Measurements from ENCODE around the gene SLC10A6.
A peak's percentile ranks its signal among the peaks of the same experiment; 100 is the strongest.
"Not testable (repeated sequence)": the region's sequence is repeated elsewhere in the genome, so short reads cannot be mapped to it uniquely, and the experiment has no call there.

The SLC10A6 gene, protein sequence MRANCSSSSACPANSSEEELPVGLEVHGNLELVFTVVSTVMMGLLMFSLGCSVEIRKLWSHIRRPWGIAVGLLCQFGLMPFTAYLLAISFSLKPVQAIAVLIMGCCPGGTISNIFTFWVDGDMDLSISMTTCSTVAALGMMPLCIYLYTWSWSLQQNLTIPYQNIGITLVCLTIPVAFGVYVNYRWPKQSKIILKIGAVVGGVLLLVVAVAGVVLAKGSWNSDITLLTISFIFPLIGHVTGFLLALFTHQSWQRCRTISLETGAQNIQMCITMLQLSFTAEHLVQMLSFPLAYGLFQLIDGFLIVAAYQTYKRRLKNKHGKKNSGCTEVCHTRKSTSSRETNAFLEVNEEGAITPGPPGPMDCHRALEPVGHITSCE

DNA sequence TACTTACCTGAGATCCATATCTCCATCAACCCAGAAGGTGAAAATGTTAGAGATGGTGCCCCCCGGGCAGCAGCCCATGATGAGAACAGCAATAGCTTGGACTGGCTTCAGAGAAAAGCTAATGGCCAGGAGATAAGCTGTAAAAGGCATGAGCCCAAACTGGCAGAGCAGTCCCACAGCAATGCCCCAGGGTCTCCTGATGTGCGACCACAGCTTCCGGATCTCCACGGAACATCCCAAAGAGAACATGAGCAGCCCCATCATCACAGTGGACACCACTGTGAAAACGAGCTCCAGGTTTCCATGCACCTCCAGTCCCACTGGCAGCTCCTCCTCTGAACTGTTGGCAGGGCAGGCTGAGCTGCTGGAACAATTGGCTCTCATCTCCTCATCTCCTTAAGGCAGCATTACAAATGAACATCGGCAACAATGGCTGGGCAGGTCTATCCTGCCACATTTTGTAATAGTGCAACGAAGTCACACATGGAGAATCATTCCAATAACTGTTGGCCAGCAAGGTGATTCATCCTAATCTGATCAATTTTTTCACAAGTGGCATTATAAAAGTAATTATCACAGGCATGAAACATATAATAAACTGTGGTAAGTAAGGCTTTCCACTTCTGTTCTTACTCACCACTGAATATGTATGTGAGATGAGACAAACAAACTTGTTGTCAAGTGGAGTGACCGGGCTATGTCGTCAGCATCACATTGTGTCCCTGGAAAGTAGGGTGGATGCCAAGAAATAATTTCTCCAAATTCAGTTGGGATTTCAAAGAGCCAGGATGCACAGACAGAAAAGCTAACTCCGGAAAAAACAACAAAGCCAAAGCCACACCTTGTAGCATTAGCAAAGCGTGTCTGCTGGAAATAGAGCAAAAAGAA, at the start of gene SLC10A6:
SLC10A6 (minus strand) TSS at position 653 of the 888 bp plus-strand sequence; CDS start at position 384, 269 bp downstream.
- no peak for DNase-seq (ENCODE audit: low read depth)

DNA sequence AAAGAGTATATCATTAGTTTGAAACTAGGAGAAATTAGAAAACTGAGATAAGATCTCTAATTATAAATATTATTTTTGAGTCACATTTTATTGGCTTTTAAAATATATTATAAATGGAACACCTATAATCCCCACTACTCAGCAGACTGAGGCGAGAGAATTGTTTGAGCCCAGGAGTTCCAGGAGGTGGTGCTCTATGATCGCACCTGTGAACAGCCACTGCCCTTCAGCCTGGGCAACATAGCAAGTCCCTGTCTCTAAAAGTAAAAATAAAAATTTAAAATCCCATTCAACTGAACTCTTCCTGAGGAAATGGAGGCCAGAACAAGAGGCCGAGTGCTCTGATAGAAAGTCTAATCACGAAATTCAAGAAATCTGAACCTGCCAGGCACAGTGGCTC, 49.4 kb upstream of the SLC10A6 start:
- no peak for DNase-seq (ENCODE audit: low read depth)

DNA sequence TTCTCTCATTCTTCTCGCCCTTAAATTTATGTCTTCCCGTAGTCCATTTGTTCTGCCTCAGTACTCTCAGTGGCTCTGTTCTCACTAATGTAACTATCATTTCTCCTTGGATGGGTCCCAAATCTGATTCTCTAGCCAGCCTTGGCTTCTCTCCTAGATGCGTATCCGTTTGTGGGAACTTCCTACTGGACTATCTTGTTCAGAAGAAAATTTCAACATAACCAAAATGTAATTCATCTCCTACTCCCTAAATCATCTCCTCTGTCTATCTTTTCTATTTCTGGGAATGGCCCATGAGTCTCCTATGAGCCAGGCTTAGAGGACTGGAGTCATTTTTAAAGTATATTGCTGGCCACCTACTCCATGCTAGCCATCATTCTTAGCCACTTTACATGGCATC, 47.4 kb upstream of the SLC10A6 start:
- no peak for DNase-seq (ENCODE audit: low read depth)

DNA sequence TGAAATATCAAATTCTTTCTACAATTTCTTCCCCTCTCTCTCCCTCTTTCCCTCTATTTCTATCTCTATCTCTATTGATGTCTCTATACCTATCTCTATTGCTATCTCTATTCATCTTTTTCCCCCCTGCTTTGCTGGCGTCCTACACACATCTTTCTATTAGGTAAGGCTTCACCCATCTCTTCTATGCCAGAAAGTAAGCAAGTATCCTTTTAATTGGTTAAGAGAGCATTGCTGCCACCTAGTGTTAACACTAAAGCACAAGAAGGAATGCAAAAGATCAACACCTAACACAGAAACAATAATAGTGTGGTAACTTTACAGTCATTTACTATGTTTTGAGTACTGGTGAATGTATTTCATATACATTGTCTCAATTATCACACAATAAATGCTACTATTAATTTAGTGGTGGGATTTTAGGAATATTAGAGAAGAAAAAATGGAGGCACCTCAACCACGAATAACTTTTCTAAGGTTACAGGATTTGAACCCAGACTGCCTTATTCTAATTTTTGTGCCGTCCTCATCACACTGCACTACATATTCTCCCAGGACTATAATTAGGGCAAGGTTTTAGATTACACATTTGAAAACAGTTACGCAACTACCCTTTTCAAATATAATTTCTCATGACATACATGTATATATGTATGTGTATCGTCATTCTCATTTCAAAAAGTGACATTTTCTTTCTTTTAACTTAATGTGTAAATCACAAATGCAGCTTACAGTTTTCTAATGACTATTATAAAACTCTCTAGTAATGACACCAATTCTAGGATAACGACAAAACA, 46.7 kb upstream of the SLC10A6 start:
- peak; percentile 50 for DNase-seq (ENCODE audit: low read depth)

DNA sequence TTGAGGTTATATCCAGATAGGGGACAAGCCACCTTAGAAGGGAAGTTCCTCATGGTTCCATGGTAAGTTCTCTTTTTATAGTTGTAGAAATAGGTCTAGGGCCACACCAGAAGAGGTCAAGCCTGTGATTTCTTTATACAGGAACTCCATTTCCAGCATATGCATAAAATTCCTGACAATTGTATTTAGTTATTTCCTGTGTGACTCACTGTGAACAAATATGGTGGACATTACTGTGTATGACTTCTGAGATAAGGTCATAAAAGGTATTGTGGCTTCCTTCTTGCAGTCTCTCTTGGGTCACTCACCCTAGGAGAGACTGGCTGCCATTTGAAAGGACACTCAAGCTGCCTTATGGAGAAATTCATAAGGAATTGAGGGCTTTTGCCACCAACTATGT, 45.3 kb upstream of the SLC10A6 start:
- no peak for DNase-seq (ENCODE audit: low read depth)

DNA sequence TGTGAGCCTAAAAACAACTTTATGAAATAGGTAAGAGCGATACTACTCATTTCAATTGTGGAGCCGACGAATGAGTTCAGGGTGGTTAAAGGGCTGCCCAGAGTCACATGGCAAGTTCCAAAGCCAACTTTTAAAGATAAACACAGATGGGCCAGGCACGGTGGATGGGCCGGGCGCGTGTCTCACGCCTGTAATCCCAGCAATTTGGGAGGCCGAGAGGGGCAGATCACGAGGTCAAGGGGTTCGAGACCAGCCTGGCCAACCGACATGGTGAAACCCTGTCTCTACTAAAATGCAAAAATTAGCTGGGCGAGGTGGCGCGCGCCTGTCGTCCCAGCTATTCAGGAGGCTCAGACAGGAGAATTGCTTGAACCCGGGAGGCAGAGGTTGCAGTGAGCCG, 44.0 kb upstream of the SLC10A6 start:
- no peak for DNase-seq (ENCODE audit: low read depth)

DNA sequence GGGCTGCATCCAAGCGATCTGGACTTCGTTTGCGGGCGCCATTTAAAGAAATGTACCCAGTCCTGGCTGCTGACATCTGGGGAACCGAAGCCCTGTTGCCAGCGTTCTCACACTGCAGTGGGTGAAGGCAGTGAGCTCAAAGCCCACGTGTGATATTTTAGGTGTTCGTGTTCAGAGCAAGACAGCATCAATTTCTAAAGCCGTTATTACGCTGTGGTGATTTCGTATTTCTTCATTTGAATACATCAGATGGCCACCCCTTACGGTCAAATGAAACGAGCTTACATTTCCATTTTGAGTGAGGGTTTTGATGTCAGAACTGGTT, 43.4 kb upstream of the SLC10A6 start:
- no peak for DNase-seq (ENCODE audit: low read depth)

DNA sequence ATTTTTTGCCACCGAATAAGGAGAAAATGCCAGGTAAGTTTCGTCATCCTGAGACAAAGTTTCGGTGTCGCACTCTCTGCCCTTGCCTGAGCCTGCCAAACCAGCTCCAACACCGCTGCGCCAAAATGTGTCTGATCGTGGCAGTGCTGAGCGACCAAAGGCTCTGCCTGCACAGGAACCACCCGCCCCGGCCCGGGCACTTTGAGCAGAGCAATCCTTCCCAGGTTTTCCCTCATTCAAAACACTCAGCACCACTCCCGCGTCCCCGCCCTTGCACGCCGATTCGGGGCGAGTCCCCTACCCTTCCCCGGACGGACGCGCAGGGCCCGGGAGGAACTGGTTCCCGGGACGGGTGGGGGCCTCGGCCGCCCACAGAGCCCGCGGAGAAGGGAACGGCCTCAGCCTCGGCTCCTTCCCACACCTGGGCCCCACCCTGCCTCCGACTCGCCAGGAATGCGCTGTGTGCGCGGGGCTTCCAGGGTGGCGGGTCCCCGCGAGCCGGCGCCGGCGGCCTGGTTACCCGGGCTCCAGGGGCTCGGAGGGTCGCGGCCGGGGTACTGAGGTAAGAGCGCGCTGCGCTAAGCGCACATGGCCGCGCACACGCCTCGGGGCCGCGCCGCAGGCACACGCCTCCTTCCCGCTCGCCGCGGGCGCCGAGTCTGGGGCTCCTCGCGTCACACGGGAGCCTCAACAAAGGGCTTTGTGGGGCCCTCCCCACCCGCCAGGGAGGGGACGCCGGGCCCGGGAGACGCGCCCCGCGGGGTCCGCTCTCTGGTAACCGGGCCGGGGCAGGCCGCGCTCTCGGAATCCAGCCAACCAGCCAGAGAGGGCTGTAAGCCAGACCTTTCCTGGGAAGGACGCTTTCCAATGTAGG, 42.8 kb upstream of the SLC10A6 start, which contains the start of gene C4orf36:
C4orf36 (minus strand) TSS at position 661 of the 874 bp plus-strand sequence. CDS start 902 bp downstream, outside the sequence.
- no peak for DNase-seq (ENCODE audit: low read depth)

DNA sequence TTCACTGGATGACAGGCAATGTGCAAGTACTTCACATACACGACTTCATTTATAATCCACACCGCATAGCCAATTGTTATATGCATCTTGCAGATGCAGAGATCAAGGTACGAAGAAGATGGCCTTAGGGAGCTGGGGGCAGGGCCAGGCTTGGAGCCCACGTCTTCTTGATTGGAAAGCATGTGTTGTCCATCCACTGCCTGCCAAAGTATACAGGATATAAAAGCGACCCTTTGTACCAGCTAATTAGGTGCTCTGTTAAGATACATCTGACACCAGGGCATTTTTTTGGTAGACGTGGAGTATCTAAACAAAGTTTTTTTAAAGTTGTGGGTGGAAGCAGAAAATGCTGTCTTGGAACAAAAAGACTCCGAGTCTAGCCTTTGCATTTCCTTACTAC, 41.6 kb upstream of the SLC10A6 start:
- no peak for DNase-seq (ENCODE audit: low read depth)

DNA sequence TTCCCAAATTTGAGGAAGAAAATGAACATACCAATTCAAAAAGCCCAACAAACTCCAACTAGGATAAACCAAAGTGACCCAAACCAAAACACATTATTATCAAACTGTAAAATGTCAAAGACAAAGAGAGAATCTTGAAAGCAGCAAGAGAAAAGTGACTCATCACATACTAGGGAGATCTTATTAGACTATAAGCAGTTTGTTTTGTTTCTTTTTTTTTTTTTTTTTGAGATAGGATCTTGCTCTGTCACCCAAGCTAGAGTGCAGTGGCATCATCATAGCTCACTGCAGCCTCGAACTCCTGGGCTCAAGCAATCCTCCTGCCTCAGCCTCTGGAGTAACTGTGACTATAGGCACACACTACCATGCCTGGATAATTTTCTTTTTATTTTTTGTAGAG, 30.5 kb upstream of the SLC10A6 start:
- no peak for DNase-seq (ENCODE audit: low read depth)

DNA sequence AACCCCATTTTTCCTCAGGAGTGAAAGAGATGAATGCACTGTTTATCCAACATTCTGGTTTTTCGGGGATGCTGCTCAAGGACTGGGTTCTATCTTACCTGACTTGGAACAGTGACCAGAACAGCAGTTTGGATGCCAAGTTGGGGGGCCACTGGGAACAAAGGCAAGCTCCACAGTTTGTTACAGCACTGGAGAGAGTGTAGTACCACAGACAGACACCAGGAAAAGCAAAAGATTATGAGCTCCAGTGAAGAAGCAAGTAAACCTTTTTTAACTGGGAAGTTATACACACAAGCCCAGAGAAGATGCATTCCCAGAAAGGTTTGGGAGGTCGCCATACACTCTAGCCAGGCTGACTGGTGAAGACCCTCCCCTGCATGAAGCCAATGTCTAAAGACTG, 29.5 kb upstream of the SLC10A6 start:
- no peak for DNase-seq (ENCODE audit: low read depth)

DNA sequence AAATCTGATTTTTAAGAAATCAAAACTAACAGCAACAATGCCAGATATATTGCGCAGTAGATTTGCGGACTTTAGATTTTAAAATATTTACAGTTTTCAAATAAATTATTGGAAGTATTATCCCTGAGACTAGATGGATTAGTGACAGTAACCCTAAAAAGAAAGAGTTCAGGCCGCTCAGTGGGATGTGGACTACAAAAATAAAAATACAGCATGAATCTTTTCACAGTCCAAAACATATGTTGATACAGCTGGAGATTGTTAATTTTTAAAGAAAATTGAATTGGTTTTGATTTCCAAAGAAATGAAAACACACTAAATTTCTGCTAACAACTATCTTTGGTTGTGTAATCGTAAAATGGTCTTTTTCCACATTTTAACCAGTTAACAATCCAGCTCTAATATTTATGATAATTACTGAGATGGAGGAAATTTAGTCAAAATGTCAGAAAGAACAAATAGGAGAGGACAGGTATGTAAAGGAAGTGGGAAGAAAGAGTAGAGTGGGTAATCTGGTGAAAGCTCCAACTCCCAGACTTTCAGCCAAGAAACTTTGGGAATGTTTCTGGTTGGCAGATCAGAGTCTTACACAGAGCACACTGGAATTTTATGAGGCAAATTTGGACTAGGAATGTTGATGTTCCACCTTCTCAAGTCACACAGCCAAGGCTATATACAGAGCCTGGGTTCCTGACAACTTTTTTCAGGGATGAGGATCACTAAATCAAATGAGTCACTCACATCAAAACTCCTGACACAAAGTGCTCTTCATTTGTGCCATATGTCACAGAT, 27.9 kb upstream of the SLC10A6 start:
- DNase-seq (ENCODE audit: low read depth), result no peak

DNA sequence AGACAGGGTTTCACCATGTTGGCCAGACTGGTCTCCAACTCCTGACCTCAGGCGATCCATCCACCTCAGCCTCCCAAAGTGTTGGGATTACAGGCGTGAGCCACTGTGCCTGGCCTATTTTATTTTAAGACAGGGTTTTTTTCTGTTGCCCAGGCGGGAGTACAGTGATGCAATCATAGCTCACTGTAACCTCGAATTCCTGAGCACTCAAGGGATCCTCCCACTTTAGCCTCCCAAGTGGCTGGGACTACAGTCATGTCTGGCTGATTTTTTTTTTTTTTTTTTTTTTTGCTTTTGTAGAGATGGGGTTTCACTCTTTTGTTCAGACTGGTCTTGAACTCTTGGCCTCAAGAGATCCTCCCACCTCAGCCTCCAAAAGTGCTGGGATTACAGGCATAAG, 26.3 kb upstream of the SLC10A6 start:
- DNase-seq (ENCODE audit: low read depth), result not testable (repeated sequence)

DNA sequence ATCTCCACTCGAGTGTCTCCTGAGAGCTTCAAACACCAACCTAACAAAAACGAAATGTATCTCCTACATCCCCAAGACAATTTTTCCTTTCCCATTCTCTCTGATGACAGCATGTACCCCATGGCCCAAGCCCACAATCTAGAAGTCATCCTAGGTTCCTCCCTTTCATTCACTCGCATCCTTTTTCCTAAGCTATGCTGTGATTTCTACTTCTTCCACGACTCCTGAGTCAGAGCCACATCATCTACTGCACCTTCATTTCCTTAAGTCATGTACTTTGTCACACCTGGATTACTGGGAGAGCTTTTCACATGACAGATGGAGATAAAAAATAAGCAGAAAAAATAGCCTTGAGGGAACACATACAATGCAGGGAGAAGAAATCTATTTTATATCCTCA, 23.0 kb upstream of the SLC10A6 start:
- no peak for DNase-seq (ENCODE audit: low read depth)

DNA sequence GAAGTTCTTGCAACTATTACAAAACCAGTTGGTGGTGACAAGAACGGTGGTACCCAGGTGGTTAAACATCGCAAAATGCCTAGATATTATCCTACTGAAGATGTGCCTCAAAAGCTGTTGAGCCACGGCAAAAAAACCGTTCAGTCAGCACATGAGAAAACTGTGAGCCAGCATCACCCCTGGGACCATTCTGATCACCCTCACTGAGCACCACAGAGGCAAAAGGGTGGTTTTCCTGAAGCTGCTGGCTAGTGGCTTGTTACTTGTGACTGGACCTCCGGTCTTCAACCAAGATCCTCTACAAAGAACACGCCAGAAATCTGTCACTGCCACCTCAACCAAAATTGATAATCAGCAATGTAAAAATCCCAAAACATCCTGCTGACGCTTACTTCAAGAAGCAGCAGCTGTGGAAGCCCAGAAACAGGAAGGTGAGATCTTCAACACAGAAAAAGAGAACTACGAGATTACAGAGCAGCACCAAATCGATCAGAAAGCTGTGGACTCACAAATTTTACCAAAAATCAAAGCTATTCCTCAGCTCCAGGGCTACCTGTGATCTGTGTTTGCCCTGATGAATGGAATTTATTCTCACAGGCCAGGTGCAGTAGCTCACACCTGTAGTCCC, 21.4 kb upstream of the SLC10A6 start:
- no peak for DNase-seq (ENCODE audit: low read depth)

DNA sequence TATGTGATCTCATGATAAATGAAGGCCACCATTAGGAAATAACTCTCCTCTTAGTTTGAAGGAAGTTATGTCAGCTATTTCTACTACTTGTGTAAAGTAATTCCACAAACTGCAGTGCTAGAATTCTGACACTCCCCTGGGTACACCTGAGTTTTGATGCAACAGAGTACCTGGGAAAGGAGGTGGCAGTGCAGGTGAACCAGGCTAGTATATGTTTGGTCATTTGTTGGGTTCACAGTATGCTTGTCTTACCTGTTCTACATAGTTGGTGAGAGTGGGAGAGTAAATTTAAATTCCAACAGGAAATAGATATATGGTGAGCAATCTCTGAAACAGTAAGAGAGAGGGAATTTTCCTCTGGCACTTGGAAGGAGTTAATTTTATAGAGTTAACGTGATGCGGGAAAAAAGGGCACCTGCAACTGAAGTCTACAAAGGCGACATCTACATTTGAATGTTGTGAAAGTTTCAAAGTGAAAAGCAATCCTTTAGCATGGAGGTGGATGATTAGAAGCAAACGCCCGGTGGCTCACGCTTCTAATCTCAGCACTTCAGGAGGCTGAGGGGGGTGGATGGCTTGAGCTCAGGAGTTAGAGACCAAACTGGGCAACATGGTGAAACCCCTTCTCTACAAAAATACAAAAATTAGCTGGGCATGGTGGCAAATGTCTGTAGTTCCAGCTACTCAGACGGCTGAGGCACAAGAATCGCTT, 8.3 kb upstream of the SLC10A6 start:
- DNase-seq (ENCODE audit: low read depth), result no peak

DNA sequence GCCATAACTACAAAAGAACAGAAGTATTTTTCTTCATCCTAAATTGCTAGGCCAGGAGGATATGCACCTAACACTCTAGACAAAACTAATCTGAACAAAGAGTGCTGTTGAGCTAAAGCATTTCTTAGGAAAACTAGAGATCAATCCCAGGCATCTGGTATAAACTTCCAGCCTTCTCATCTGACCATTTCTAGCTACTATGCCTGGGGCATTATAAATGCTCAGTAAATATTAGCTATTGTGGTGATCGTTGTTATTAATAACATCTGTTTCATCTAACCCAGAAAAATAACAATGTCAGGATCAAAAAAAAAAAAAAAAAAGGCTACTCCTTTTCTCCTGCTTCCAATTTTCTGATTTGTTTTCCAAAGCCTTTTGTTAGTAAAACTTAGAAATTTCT, 7.7 kb upstream of the SLC10A6 start:
- no peak for DNase-seq (ENCODE audit: low read depth)

DNA sequence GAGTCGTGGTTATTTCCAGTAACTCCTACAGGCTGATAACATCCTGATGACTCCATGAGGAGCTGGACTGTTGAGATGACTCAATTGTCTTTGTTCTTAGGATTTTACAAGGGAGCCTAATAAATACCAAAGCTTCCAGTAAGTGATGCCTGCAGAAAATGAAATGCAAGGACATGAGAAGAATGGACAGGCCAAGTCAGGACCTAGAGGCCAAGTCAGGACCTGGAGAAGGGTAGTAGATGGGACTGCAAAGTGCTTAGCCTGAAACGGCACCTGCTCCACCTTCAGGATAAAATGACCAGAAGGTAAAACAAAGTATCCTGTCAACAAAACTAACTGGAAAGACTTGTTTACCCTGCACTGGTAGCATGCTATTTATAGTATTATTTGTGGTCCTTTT, 6.4 kb upstream of the SLC10A6 start:
- DNase-seq (ENCODE audit: low read depth), result peak; percentile 50

DNA sequence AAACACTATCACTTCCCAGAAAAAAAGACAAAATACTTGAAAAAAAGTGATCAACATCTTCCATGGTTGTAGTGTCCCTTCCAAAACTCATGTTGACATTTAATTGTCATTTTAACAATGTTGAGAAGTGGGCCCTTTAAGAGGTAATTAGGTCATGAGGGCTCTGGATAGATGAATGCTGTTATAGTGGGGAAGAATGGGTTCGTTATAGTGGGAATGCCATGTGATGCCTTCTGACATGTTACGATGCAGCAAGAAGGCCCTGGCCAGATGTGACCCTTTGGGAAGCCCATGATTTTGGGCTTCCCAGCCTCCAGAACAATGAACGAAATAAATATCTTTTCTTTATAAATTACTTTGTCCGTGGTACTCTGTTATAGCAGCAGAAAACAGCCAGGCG, 4.0 kb upstream of the SLC10A6 start:
- DNase-seq (ENCODE audit: low read depth), result no peak

DNA sequence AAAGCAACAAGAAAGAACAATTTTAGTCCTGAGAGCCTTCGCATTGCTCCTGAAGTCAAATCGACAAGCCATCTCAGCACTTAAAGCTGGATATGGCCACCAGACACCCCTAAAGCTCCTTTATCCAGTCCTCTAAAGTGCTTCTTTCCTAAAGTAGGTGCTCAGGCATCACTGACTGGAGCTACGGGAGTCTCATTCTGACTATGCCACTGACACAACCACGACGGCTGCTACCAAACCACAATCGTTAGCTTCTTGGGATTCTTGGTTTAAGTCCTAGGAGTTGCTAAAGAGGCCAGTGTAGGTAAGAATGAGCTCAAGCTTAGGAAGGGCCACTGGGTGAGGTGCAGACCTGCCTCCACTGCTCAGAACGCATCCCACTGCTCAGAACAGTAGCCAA, 1.0 kb downstream of the SLC10A6 start:
- DNase-seq (ENCODE audit: low read depth), result no peak

Measured in stromal cell of bone marrow (primary cell).